H1 (cell line): Measurements from ENCODE around the gene EGF. TPM values are rescaled to one million over a fixed set of nuclear protein-coding genes. Genes with fewer than 3 reads are reported as not detected.

Experiments
- CTCF ChIA-PET: fragments of 300-600 bp; sonication (Branson Sonifier 250); formaldehyde crosslinking; loops from one replicate; lab custom pipeline; 2021; ENCODE audit not compliant: partially characterized antibody; lab: Charles Lee
- POLR2A ChIA-PET: fragments of 300-600 bp; sonication (Branson Sonifier 250); formaldehyde crosslinking; loops from one replicate; lab custom pipeline; 2021; ENCODE audit warnings: inconsistent platforms; ENCODE audit not compliant: partially characterized antibody; lab: Charles Lee
- DNase-seq, 2 experiments: peaks; one replicate each; pipeline versions ENCODE4 v3.0.0 to v3.0.0-alpha.2; 2010 to 2022; ENCODE audit warnings: low spot score in 2 of 2, low read depth in 1 of 2, mixed read lengths in 1 of 2
- FAIRE-seq: peaks from 2 replicates; lab custom pipeline; 2011; peaks lifted over from hg19 to GRCh38; lab: Jason Lieb, UNC
- H2AFZ ChIP-seq: 2 replicates; pipeline ENCODE4 v1.8.1; 2012; ENCODE audit warnings: low read length, inconsistent platforms
- H2AK5ac ChIP-seq: 2 replicates; pipeline ENCODE4 v1.6.1; 2013; ENCODE audit warnings: low read depth, low read length
- H2BK120ac ChIP-seq: replicated peaks from 2 replicates; pipeline ENCODE3; 2013; ENCODE audit warnings: low read depth, low read length, inconsistent platforms
- H2BK12ac ChIP-seq: 2 replicates; pipeline ENCODE4 v1.6.1; 2013; ENCODE audit warnings: low read depth, low read length
- H2BK15ac ChIP-seq: 2 replicates; pipeline ENCODE4 v1.6.1; 2013; ENCODE audit warnings: low read length
- H2BK20ac ChIP-seq: 2 replicates; pipeline ENCODE4 v1.6.1; 2013; ENCODE audit warnings: low read length
- H2BK5ac ChIP-seq: 2 replicates; pipeline ENCODE4 v1.6.1; 2013; ENCODE audit warnings: low read depth, low read length
- H3K14ac ChIP-seq: 2 replicates; pipeline ENCODE4 v1.6.1; 2013; ENCODE audit warnings: inconsistent platforms; ENCODE audit not compliant: insufficient read length
- H3K18ac ChIP-seq: 2 replicates; pipeline ENCODE4 v1.6.1; 2013; ENCODE audit warnings: low read length; ENCODE audit errors: extremely low read depth
- H3K23ac ChIP-seq: 2 replicates; pipeline ENCODE4 v1.6.1; 2013; ENCODE audit warnings: inconsistent platforms; ENCODE audit not compliant: insufficient read length
- H3K23me2 ChIP-seq: 2 replicates; pipeline ENCODE4 v1.6.1; 2013; ENCODE audit warnings: low read depth, low read length
- H3K27ac ChIP-seq: 2 replicates; pipeline ENCODE4 v1.6.1; 2011; ENCODE audit warnings: low read depth, low read length, inconsistent platforms
- H3K27me3 ChIP-seq, 4 experiments: replicated peaks in 1 of 4; 1 replicate in 1 of 4; 2 replicates in 3 of 4; pipeline versions ENCODE4 v1.6.1 to v1.8.1; 2011 to 2013; ENCODE audit warnings: low read length in 3 of 4, mild to moderate bottlenecking in 3 of 4, inconsistent platforms in 2 of 4, mixed read lengths in 2 of 4, moderate library complexity in 1 of 4; ENCODE audit not compliant: control insufficient read depth in 3 of 4, insufficient read depth in 3 of 4; ENCODE audit errors: extremely low read depth in 1 of 4
- H3K36me3 ChIP-seq, 4 experiments: 2 replicates each; pipeline versions ENCODE4 v1.6.1 to v1.8.1; 2011 to 2013; ENCODE audit warnings: mild to moderate bottlenecking in 4 of 4, low read length in 3 of 4, moderate library complexity in 2 of 4, control low read depth in 1 of 4, inconsistent platforms in 1 of 4; ENCODE audit not compliant: insufficient read depth in 4 of 4, control insufficient read depth in 2 of 4
- H3K4ac ChIP-seq: replicated peaks from 2 replicates; pipeline ENCODE3; 2013; ENCODE audit warnings: low read length, low read depth, mixed read lengths, inconsistent platforms; ENCODE audit not compliant: insufficient read length
- H3K4me1 ChIP-seq, 4 experiments: replicated peaks in 1 of 4; 1 replicate in 1 of 4; 2 replicates in 3 of 4; pipeline versions ENCODE4 v1.6.1 to v1.8.1; 2011 to 2013; ENCODE audit warnings: low read length in 3 of 4, inconsistent platforms in 2 of 4, mixed read lengths in 1 of 4; ENCODE audit not compliant: insufficient read depth in 4 of 4, control insufficient read depth in 3 of 4
- H3K4me2 ChIP-seq, 2 experiments: 2 replicates each; pipeline versions ENCODE4 v1.6.1 to v1.8.1; 2011 to 2013; ENCODE audit warnings: low read depth in 2 of 2, low read length in 2 of 2, control low read depth in 1 of 2, inconsistent platforms in 1 of 2, mild to moderate bottlenecking in 1 of 2; ENCODE audit not compliant: insufficient read depth in 1 of 2
- H3K4me3 ChIP-seq, 4 experiments: fragments of 200-600, 300-600 bp in 1 of 4; sonication (generic), shearing (Covaris generic), sonication (Bioruptor Twin) in 1 of 4; 2 replicates each; pipeline versions ENCODE4 v1.5.1 to v1.8.1; 2011 to 2016; ENCODE audit warnings: low read length in 4 of 4, low read depth in 3 of 4, control low read depth in 2 of 4, inconsistent platforms in 2 of 4, mild to moderate bottlenecking in 2 of 4, mixed read lengths in 1 of 4, moderate library complexity in 1 of 4; ENCODE audit not compliant: insufficient read depth in 2 of 4; ENCODE audit errors: extremely low read depth in 1 of 4
- H3K56ac ChIP-seq: replicated peaks from 2 replicates; pipeline ENCODE3; 2013; ENCODE audit warnings: low read depth, mild to moderate bottlenecking, mixed read lengths, low read length, inconsistent platforms; ENCODE audit not compliant: insufficient read length
- H3K79me1 ChIP-seq: 2 replicates; pipeline ENCODE4 v1.6.1; 2013; ENCODE audit warnings: low read depth, low read length, control low read depth
- H3K79me2 ChIP-seq, 2 experiments: 2 replicates each; pipeline versions ENCODE4 v1.6.1 to v1.8.1; 2012 to 2013; ENCODE audit warnings: low read length in 2 of 2, mild to moderate bottlenecking in 2 of 2, inconsistent platforms in 1 of 2; ENCODE audit not compliant: insufficient read depth in 2 of 2, control insufficient read depth in 1 of 2
- H3K9ac ChIP-seq, 4 experiments: replicated peaks in 1 of 4; 1 replicate in 1 of 4; 2 replicates in 3 of 4; pipeline versions ENCODE4 v1.6.1 to v1.8.1; 2011 to 2013; ENCODE audit warnings: low read depth in 3 of 4, low read length in 3 of 4, control low read depth in 2 of 4, mild to moderate bottlenecking in 2 of 4, moderate library complexity in 2 of 4, inconsistent platforms in 1 of 4; ENCODE audit errors: extremely low read depth in 1 of 4
- H3K9me3 ChIP-seq, 2 experiments: 2 replicates each; pipeline versions ENCODE4 v1.6.1 to v1.8.1; 2012 to 2013; ENCODE audit warnings: mild to moderate bottlenecking in 2 of 2, moderate library complexity in 2 of 2, control low read depth in 1 of 2, inconsistent platforms in 1 of 2, low read depth in 1 of 2, low read length in 1 of 2, mixed read lengths in 1 of 2; ENCODE audit not compliant: insufficient read depth in 2 of 2
- H4K20me1 ChIP-seq, 2 experiments: replicated peaks in 1 of 2; 2 replicates each; pipeline versions ENCODE3 to v1.8.1; 2011 to 2013; ENCODE audit warnings: inconsistent platforms in 2 of 2, low read length in 2 of 2, mild to moderate bottlenecking in 1 of 2; ENCODE audit not compliant: insufficient read depth in 2 of 2, control insufficient read depth in 1 of 2
- H4K5ac ChIP-seq: 2 replicates; pipeline ENCODE4 v1.6.1; 2013; ENCODE audit warnings: low read length, low read depth, mixed read lengths, inconsistent platforms; ENCODE audit not compliant: insufficient read length
- H4K8ac ChIP-seq: 2 replicates; pipeline ENCODE4 v1.8.0; 2013; ENCODE audit warnings: mild to moderate bottlenecking, moderate library complexity, low read length, inconsistent platforms; ENCODE audit not compliant: insufficient read depth; ENCODE audit errors: extremely low read depth
- H4K91ac ChIP-seq: replicated peaks from 2 replicates; pipeline ENCODE3; 2013; ENCODE audit warnings: low read length, mixed read lengths, inconsistent platforms; ENCODE audit not compliant: insufficient read length
- CBX5 ChIP-seq: fragments of 300-800, 300-1000 bp; sonication (generic); IDR thresholded peaks from 2 replicates; pipeline ENCODE4 v1.7.1; 2016; ENCODE audit warnings: antibody characterized with exemption, low read length, low read depth
- CTBP2 ChIP-seq: IDR thresholded peaks from 2 replicates; pipeline ENCODE4 v1.7.0; 2011; ENCODE audit warnings: borderline replicate concordance, mild to moderate bottlenecking, moderate library complexity, mixed read lengths, low read length; ENCODE audit not compliant: insufficient read depth, insufficient read length
- E2F6 ChIP-seq: IDR thresholded peaks from 2 replicates; pipeline ENCODE4 v1.6.1; 2012; ENCODE audit warnings: inconsistent platforms
- EGR1 ChIP-seq: IDR thresholded peaks from 2 replicates; pipeline ENCODE4 v1.6.1; 2011; ENCODE audit warnings: low read depth, low read length, borderline replicate concordance
- HDAC6 ChIP-seq: IDR thresholded peaks from one replicate; pipeline ENCODE4 v1.7.1; 2012; ENCODE audit warnings: low read depth, mild to moderate bottlenecking, inconsistent platforms, low read length, moderate library complexity
- JUND ChIP-seq: IDR thresholded peaks from 2 replicates; pipeline ENCODE4 v1.6.1; 2011; ENCODE audit warnings: mild to moderate bottlenecking, improper control_type of control experiment, low read length
- KDM1A ChIP-seq: fragments of 200-600, 300-600 bp; sonication (generic); IDR thresholded peaks from 2 replicates; pipeline ENCODE4 v1.7.1; 2016; ENCODE audit warnings: mild to moderate bottlenecking, low read length, borderline replicate concordance
- RFX5 ChIP-seq: IDR thresholded peaks from 2 replicates; pipeline ENCODE4 v1.6.1; 2011; ENCODE audit warnings: low read depth, low read length, improper control_type of control experiment, borderline replicate concordance
- SIN3A ChIP-seq, 2 experiments: IDR thresholded peaks in 1 of 2; conservative IDR thresholded peaks in 1 of 2; 2 replicates each; pipeline ENCODE4 v1.6.1; 2011 to 2012; ENCODE audit warnings: low read length in 2 of 2, improper control_type of control experiment in 1 of 2, low read depth in 1 of 2, mild to moderate bottlenecking in 1 of 2
- TAF1 ChIP-seq: IDR thresholded peaks from 2 replicates; pipeline ENCODE4 v1.6.1; 2011; ENCODE audit warnings: mild to moderate bottlenecking, low read depth, low read length
- TEAD4 ChIP-seq: IDR thresholded peaks from 2 replicates; pipeline ENCODE4 v1.6.1; 2012; ENCODE audit warnings: low read depth, low read length, inconsistent platforms, mixed read lengths
- WGBS, 2 experiments: shearing (Covaris generic) in 1 of 2; methylation state at CpG; one replicate each; pipeline versions ENCODE4 v1.1.6 to v1.1.7; 2013 to 2015; ENCODE audit warnings: low lambda C conversion rate in 2 of 2, mixed read lengths in 2 of 2, inconsistent platforms in 1 of 2, low coverage in 1 of 2, missing lambda C conversion rate in 1 of 2; ENCODE audit not compliant: insufficient replicate concordance in 2 of 2, insufficient coverage in 1 of 2, insufficient read length in 1 of 2; ENCODE audit errors: extremely low coverage in 1 of 2, missing lambda C conversion rate in 1 of 2; 5-methylcytosine and 5-hydroxymethylcytosine counted together
- polyA plus RNA-seq, 7 experiments: library from polyadenylated mRNA; depleted of rRNA in 3 of 7; stranded (reverse) in 5 of 7; unstranded in 2 of 7; fragments of >200 nt in 5 of 7; fragments of 200-250 nt in 2 of 7; gene quantifications; 1 replicate in 5 of 7; 2 replicates in 1 of 7; 4 replicates in 1 of 7; pipeline versions ENCODE4 v1.2.1 to v1.2.3, GENCODE V29; 2011 to 2013; ENCODE audit warnings: missing spikeins in 2 of 7, mixed read lengths in 2 of 7
- total RNA-seq: library from RNA; stranded (reverse); fragmentation: NEBNext Ultra II Directional; extraction: Animal tissue kit (Norgen Biotek cat#: 25700); gene quantifications from 2 replicates; pipeline ENCODE4 v1.2.1, GENCODE V29; 2021

Gene EGF
- total and polyA plus RNA-seq, 2 of the 8 experiments (the other 6 are each of a cell fraction or from before 2014, with no cell fraction given), result 1.5 to 2.6 TPM

- no peak overlapping the region for H2BK12ac ChIP-seq
- H3K4ac ChIP-seq, result no peak overlapping the region
- no peak overlapping the region for H2AK5ac ChIP-seq
- no peak overlapping the region for H3K23ac ChIP-seq
- DNase-seq, result no peak
- no peaks in the 10 kb centered on the region for H3K79me2 ChIP-seq
- no peak overlapping the region for H2AFZ ChIP-seq
- TF ChIP-seq KDM1A (no peak), TEAD4 (no peak), E2F6 (no peak), CBX5 (no peak), JUND (no peak), EGR1 (no peak), SIN3A (conservative IDR thresholded peaks at IDR 0.05 in 1 of 2, IDR thresholded peaks at IDR 0.05 in 1 of 2; ENCODE audit: low read depth in 1 of 2, low read length in 2 of 2) (no peak), TAF1 (no peak), RFX5 (no peak), CTBP2 (no peak), HDAC6 (no peak)
- no peak overlapping the region for H4K91ac ChIP-seq
- H3K14ac ChIP-seq, result no peak overlapping the region
- no peak for FAIRE-seq
- H2BK15ac ChIP-seq, result no peak overlapping the region
- no peak overlapping the region for H3K4me2 ChIP-seq
- no peaks in the 10 kb centered on the region for H4K20me1 ChIP-seq
- no peak overlapping the region for H3K27ac ChIP-seq
- H3K18ac ChIP-seq, result no peak overlapping the region
- no peak overlapping the region for H3K56ac ChIP-seq
- H3K4me1 ChIP-seq, result no peaks in the 10 kb centered on the region
- H3K27me3 ChIP-seq, result no peaks in the 10 kb centered on the region
- 95% methylated on average over 2 of the region's 2 CpGs; no CpG with 5 or more reads in 1 of the 2 experiments for WGBS, 2 experiments
- no peaks in the 10 kb centered on the region for H3K23me2 ChIP-seq
- H3K9me3 ChIP-seq, result no peaks in the 10 kb centered on the region
- H3K36me3 ChIP-seq, result no peaks in the 10 kb centered on the region
- no peaks in the 10 kb centered on the region for H3K79me1 ChIP-seq
- H2BK120ac ChIP-seq, result no peak overlapping the region
- H3K4me3 ChIP-seq, result no peak overlapping the region
- ChIA-PET POLR2A (no interaction called here), CTCF (no interaction called here)
- H4K8ac ChIP-seq, result no peak overlapping the region
- no peak overlapping the region for H4K5ac ChIP-seq
- H2BK5ac ChIP-seq, result no peak overlapping the region
- no peak overlapping the region for H2BK20ac ChIP-seq
- no peak overlapping the region for H3K9ac ChIP-seq
These were observed 31.9 kb downstream of the EGF start for GRCh38 chr4:109944591-109944990.
